ENCODE measurements around the gene SECISBP2. TPM values are rescaled to one million over a fixed set of nuclear protein-coding genes. Genes with fewer than 3 reads are reported as not detected.
"Not testable (repeated sequence)": the region's sequence is repeated elsewhere in the genome, so short reads cannot be mapped to it uniquely, and the experiment has no call there.

SECISBP2 gene, protein sequence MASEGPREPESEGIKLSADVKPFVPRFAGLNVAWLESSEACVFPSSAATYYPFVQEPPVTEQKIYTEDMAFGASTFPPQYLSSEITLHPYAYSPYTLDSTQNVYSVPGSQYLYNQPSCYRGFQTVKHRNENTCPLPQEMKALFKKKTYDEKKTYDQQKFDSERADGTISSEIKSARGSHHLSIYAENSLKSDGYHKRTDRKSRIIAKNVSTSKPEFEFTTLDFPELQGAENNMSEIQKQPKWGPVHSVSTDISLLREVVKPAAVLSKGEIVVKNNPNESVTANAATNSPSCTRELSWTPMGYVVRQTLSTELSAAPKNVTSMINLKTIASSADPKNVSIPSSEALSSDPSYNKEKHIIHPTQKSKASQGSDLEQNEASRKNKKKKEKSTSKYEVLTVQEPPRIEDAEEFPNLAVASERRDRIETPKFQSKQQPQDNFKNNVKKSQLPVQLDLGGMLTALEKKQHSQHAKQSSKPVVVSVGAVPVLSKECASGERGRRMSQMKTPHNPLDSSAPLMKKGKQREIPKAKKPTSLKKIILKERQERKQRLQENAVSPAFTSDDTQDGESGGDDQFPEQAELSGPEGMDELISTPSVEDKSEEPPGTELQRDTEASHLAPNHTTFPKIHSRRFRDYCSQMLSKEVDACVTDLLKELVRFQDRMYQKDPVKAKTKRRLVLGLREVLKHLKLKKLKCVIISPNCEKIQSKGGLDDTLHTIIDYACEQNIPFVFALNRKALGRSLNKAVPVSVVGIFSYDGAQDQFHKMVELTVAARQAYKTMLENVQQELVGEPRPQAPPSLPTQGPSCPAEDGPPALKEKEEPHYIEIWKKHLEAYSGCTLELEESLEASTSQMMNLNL
- total RNA-seq (10 to 100 TPM; 36.7 to 37.0 TPM), polyA plus RNA-seq (22.4 TPM)

DNA sequence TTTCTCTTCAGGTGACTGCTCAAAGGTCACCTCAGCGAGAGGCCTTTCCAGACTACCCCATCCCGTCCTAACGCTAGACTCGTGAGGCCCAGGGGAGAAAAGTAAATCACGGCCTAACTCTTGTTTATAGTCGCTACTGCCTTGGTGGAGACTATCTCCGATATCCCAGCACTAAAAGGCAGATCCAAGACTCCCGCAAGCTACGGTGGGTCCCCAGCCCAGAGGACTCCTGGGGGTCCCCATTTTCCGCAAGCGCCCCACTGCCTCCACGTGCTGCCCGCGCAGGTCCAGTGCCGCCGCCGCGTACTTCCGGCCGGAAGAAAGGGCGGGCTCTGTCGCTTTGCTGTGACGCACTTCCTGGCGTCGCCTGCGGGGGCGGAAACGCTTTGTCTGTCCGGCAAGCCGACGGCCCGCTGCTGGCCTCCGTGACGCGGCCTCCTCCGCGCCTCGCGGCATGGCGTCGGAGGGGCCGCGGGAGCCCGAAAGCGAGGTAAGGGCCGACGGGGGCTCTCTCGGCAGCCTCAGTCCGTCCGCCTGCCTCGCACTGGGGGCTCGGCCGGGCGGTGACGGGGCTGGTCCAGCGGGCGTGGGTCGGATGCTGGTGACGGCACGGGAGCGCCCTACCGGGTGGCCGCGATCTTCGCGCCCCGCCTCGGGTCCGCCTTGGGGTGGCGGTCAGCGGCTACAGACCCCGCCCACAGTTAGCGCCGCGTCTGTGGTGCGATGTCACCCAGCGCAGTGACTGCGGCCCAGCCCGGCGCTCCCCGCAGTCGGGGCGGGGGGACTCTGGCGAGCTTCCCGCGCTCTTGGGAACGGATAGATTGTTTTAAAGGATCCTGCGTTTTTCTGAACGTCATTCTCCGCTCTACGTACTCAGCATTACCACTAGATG is at the start of gene SECISBP2:
TSS of gene SECISBP2 (plus strand) at position 378 of the 892 bp plus-strand sequence. CDS start at position 455, 77 bp downstream.
- Histone ChIP-seq H3K4me1 (ENCODE audit: insufficient read depth, low read length) (peaks cover 36% of the 10 kb centered on the region), H3K9me3 (ENCODE audit: low read length) (no peaks in the 10 kb centered on the region), H3K27ac (ENCODE audit: low read depth, low read length) (peak within 1 kb of the TSS; percentile 99), H3K27me3 (ENCODE audit: insufficient read depth, low read length, poor library complexity, severe bottlenecking) (no peaks in the 10 kb centered on the region), H3K36me3 (ENCODE audit: insufficient read depth, low read length) (no peaks in the 10 kb centered on the region), H3K4me3 (ENCODE audit: low read length) (peak within 1 kb of the TSS; percentile 60)
- H3K4me3 Mint-ChIP-seq, result peak within 1 kb of the TSS; percentile 84 to 94 (median 92)
- ChIA-PET CTCF (interaction anchor here (0.7 to 1.4 kb wide), 5 partner anchors 8 to 234 kb away, joined by 3 to 6 read pairs (median 4); no protein-coding TSS in a partner anchor), POLR2A (interaction anchor here (1.0 to 1.4 kb wide), 3 partner anchors 8 to 284 kb away, joined by 3 to 15 read pairs (median 5); partner anchors contain the start of gene CKS2)
- H3K4me1 Mint-ChIP-seq, result peaks cover 49 to 75% (median 72%) of the 10 kb centered on the region in 3 donors
- H3K36me3 Mint-ChIP-seq, result peaks cover 0 to 61% (median 8%) of the 10 kb centered on the region in 3 donors
- no peaks in the 10 kb centered on the region for H3K27me3 Mint-ChIP-seq
- DNase-seq, result peak; percentile 88 to 96 (median 95)
- H3K27ac Mint-ChIP-seq, result peak within 1 kb of the TSS; percentile 92 to 99 (median 98)
- no peaks in the 10 kb centered on the region for H3K9me3 Mint-ChIP-seq

DNA sequence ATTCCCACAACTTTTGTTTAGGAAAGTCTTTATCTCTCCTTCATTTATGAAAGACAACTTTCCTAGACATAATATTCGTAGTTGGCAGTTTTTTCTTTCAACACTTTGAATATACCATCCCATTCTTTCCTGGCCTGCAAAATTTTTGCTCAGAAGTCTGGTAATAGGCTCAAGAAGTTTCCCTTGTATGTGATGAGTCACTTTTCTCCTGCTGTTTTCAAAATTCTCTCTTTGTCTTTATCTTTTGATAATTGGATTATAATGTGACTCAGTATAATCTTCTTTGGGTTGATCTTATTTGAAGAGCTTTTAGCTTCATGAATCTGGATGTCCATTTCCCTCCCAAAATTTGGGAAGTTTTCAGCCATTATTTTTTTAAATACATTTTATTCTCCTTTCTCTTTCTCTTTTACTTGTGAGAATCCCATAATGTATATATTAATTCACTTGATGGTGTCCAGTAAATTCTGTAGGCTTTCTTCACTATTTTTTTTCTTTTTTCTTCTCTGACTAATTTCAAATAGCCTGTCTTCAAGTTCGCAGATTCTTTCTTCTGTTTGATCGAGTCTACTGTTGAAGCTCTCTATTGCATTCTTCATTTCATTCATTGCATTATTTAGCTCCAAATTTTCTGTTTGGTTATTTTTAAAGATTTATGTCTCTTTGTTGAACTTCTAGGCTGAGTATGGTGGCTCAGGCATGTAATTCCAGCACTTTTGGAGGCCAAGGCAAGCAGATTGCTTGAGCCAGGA is 44.6 kb upstream of the SECISBP2 start:
- Histone ChIP-seq H3K36me3 (ENCODE audit: insufficient read depth, low read length) (no peaks in the 10 kb centered on the region), H3K4me3 (ENCODE audit: low read length) (no peak overlapping the region), H3K9me3 (ENCODE audit: low read length) (peaks cover 18% of the 10 kb centered on the region), H3K27ac (ENCODE audit: low read depth, low read length) (no peak overlapping the region), H3K27me3 (ENCODE audit: insufficient read depth, low read length, poor library complexity, severe bottlenecking) (no peaks in the 10 kb centered on the region), H3K4me1 (ENCODE audit: insufficient read depth, low read length) (peaks cover 9% of the 10 kb centered on the region)
- H3K4me3 Mint-ChIP-seq, result no peak overlapping the region
- H3K9me3 Mint-ChIP-seq, result peaks cover 18 to 43% (median 31%) of the 10 kb centered on the region in 5 donors
- ChIA-PET CTCF (no interaction called here), POLR2A (no interaction called here)
- H3K4me1 Mint-ChIP-seq, result peaks cover 8 to 18% (median 12%) of the 10 kb centered on the region in 3 donors
- no peak for DNase-seq
- H3K27ac Mint-ChIP-seq, result no peak overlapping the region
- peaks cover 15 to 16% of the 10 kb centered on the region in 2 donors for H3K27me3 Mint-ChIP-seq
- H3K36me3 Mint-ChIP-seq, result peaks cover 1 to 38% (median 4%) of the 10 kb centered on the region in 3 donors

DNA sequence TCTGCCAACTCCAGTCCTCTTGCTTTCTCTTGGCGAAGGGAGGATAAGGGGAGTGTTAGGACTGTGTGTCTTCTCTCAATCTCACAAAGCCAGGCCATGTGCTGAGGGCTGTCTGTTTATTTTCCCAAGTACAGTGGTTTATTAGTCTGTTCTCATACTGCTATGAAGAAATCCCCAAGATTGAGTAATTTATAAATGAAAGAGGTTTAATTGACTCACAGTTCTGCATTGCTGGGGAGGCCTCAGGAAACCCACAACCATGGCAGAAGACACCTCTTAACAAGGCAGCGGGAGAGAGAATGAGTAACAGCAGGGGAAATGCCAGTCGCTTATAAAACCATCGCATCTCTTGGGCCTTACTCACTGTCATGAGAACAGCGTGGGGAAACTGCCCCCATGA is 43.5 kb upstream of the SECISBP2 start:
- Histone ChIP-seq H3K27me3 (ENCODE audit: insufficient read depth, low read length, poor library complexity, severe bottlenecking) (no peaks in the 10 kb centered on the region), H3K4me3 (ENCODE audit: low read length) (no peak overlapping the region), H3K9me3 (ENCODE audit: low read length) (peaks cover 18% of the 10 kb centered on the region), H3K36me3 (ENCODE audit: insufficient read depth, low read length) (no peaks in the 10 kb centered on the region), H3K27ac (ENCODE audit: low read depth, low read length) (no peak overlapping the region), H3K4me1 (ENCODE audit: insufficient read depth, low read length) (peaks cover 13% of the 10 kb centered on the region)
- POLR2A ChIA-PET, result no interaction called here
- Mint-ChIP-seq H3K4me3 (no peak overlapping the region), H3K27me3 (peaks cover 15 to 16% of the 10 kb centered on the region in 2 donors), H3K36me3 (peaks cover 1 to 38% (median 4%) of the 10 kb centered on the region in 3 donors), H3K27ac (no peak overlapping the region), H3K4me1 (peaks cover 15 to 28% (median 21%) of the 10 kb centered on the region in 3 donors), H3K9me3 (peaks cover 18 to 43% (median 31%) of the 10 kb centered on the region in 5 donors)
- CTCF ChIA-PET, result no interaction called here
- DNase-seq, result no peak

DNA sequence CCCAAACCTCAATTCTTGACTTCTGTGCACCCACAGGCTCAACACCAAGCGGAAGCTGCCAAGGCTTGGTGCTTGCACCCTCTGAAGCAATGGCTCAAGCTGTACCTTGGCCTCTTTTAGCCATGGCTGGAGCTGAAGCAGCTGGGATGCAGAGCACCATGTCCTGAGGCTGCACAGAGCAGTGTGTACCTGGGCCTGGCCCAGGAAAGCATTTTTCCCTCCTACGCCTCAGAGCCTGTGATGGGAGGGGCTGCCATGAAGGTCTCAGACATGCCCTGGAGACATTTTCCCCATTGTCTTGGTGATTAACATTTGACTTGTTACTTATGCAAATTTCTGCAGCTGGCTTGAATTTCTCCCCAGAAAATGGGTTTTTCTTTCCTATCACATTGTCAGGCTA is 42.3 kb upstream of the SECISBP2 start:
- H3K4me1 ChIP-seq (ENCODE audit: insufficient read depth, low read length), result peaks cover 13% of the 10 kb centered on the region
- Mint-ChIP-seq H3K9me3 (peaks cover 18 to 41% (median 31%) of the 10 kb centered on the region in 5 donors), H3K27me3 (peaks cover 12 to 15% of the 10 kb centered on the region in 2 donors), H3K4me1 (peaks cover 16 to 30% (median 24%) of the 10 kb centered on the region in 3 donors), H3K36me3 (peaks cover 1 to 35% (median 4%) of the 10 kb centered on the region in 3 donors)
- H3K27ac Mint-ChIP-seq; DNase-seq; H3K27me3 ChIP-seq (ENCODE audit: insufficient read depth, low read length, poor library complexity, severe bottlenecking); H3K4me3 Mint-ChIP-seq; H3K4me3 ChIP-seq (ENCODE audit: low read length); CTCF ChIA-PET; H3K36me3 ChIP-seq (ENCODE audit: insufficient read depth, low read length); POLR2A ChIA-PET; H3K27ac ChIP-seq (ENCODE audit: low read depth, low read length): not testable (repeated sequence)
- H3K9me3 ChIP-seq (ENCODE audit: low read length), result peaks cover 18% of the 10 kb centered on the region

DNA sequence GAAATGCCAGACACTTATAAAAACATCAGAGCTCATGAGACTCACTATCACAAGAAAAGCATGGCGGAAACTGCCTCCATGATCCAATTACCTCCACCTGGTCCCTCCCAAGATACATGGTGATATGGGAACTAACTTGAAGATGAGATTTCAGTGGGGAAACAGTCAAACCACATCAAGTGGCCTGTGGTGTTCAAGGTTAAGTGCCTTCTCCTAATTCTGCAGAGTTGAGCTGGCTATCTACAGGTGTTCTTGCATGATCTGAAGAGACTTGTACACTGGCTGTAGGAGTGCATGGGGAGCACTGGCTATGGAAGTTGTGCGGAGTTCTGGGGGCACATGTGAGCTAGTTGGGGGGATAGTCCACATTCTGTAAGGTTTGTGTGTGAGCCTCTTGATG is 41.3 kb upstream of the SECISBP2 start:
- Histone ChIP-seq H3K27ac (ENCODE audit: low read depth, low read length) (no peak overlapping the region), H3K4me3 (ENCODE audit: low read length) (no peak overlapping the region), H3K36me3 (ENCODE audit: insufficient read depth, low read length) (no peaks in the 10 kb centered on the region), H3K27me3 (ENCODE audit: insufficient read depth, low read length, poor library complexity, severe bottlenecking) (no peaks in the 10 kb centered on the region), H3K4me1 (ENCODE audit: insufficient read depth, low read length) (peaks cover 13% of the 10 kb centered on the region), H3K9me3 (ENCODE audit: low read length) (peaks cover 18% of the 10 kb centered on the region)
- POLR2A ChIA-PET, result no interaction called here
- Mint-ChIP-seq H3K27me3 (peaks cover 12 to 15% of the 10 kb centered on the region in 2 donors), H3K4me1 (peaks cover 18 to 30% (median 24%) of the 10 kb centered on the region in 3 donors), H3K4me3 (peak overlapping the region in 2 of 7 donors; percentile 13 to 24), H3K9me3 (peaks cover 18 to 39% (median 28%) of the 10 kb centered on the region in 5 donors), H3K36me3 (peaks cover 1 to 30% (median 4%) of the 10 kb centered on the region in 3 donors), H3K27ac (peak overlapping the region in 3 of 8 donors; percentile 8 to 49 (median 38))
- no peak for DNase-seq
- CTCF ChIA-PET, result no interaction called here

DNA sequence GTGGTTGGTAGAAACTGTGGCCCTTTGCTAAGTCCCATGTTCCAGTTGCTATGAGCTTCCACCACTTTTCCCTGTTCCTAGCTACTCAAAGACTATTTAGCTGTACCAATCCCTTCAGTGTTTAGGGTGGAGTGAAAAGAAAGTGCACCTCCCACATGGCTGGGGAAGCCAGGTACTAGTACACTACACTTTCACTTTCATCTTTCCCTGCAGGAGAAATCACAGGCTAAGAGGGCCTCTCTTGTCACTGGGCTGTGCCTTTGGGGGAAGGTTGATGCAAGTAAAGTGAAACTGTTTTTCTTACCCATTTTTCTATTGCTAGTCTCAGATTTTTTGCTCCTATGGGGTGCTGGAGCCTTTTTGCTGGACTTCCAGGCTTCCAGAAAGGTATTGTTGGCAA is 40.8 kb upstream of the SECISBP2 start:
- DNase-seq, result peak in 1 of 5 donors; percentile 2
- no peaks in the 10 kb centered on the region for H3K36me3 ChIP-seq (ENCODE audit: insufficient read depth, low read length)
- peaks cover 13% of the 10 kb centered on the region for H3K4me1 ChIP-seq (ENCODE audit: insufficient read depth, low read length)
- H3K27me3 ChIP-seq (ENCODE audit: insufficient read depth, low read length, poor library complexity, severe bottlenecking), result no peaks in the 10 kb centered on the region
- H3K4me1 Mint-ChIP-seq, result peaks cover 18 to 30% (median 24%) of the 10 kb centered on the region in 3 donors
- CTCF ChIA-PET, result no interaction called here
- H3K27ac Mint-ChIP-seq, result peak overlapping the region in 1 of 8 donors; percentile 38
- POLR2A ChIA-PET, result no interaction called here
- peaks cover 18% of the 10 kb centered on the region for H3K9me3 ChIP-seq (ENCODE audit: low read length)
- peak overlapping the region in 1 of 7 donors; percentile 29 for H3K4me3 Mint-ChIP-seq
- H3K9me3 Mint-ChIP-seq, result peaks cover 16 to 35% (median 27%) of the 10 kb centered on the region in 5 donors
- H3K27ac ChIP-seq (ENCODE audit: low read depth, low read length), result no peak overlapping the region
- H3K27me3 Mint-ChIP-seq, result peaks cover 10 to 15% of the 10 kb centered on the region in 2 donors
- H3K36me3 Mint-ChIP-seq, result peaks cover 1 to 28% (median 4%) of the 10 kb centered on the region in 3 donors
- H3K4me3 ChIP-seq (ENCODE audit: low read length), result no peak overlapping the region
